ENCODE results near the gene CDK14.
A peak's percentile ranks its signal among the peaks of the same experiment; 100 is the strongest.

Gene CDK14

GRCh38 chr7:90681336-90682022 is 85.4 kb downstream of the CDK14 start:
- Histone ChIP-seq H3K27ac (peak overlapping the region; percentile 58), H3K4me3 (peak overlapping the region; percentile 59), H3K9me3 (ENCODE audit: low read depth, low read length) (no peaks in the 10 kb centered on the region), H3K9ac (ENCODE audit: insufficient read length) (no peak overlapping the region), H3K36me3 (ENCODE audit: insufficient read depth, low read length) (no peaks in the 10 kb centered on the region; the same call in 1 of the 2 replicates)
- TF ChIP-seq EZH2 (IDR thresholded peaks at IDR 0.05): no peak
- no peak for TF ChIP-seq POLR2AphosphoS5 (IDR thresholded peaks at IDR 0.05; ENCODE audit: borderline replicate concordance, low read depth, low read length)
- TF ChIP-seq FOXP2 (optimal IDR thresholded peaks at IDR 0.05; ENCODE audit: control extremely low read depth, extremely low read length, insufficient read depth): no peak
- DNase-seq (ENCODE audit: low read depth, low spot score): no peak

GRCh38 chr7:90686146-90686545 is 90.0 kb downstream of the CDK14 start:
- Histone ChIP-seq H3K9ac (ENCODE audit: insufficient read length) (no peak overlapping the region), H3K4me3 (peak overlapping the region; percentile 18; the same call in 1 of the 2 replicates), H3K36me3 (ENCODE audit: insufficient read depth, low read length) (no peaks in the 10 kb centered on the region; the same call in 1 of the 2 replicates), H3K27ac (peak overlapping the region; percentile 23), H3K9me3 (ENCODE audit: low read depth, low read length) (no peaks in the 10 kb centered on the region)
- TF ChIP-seq FOXP2 (optimal IDR thresholded peaks at IDR 0.05; ENCODE audit: control extremely low read depth, extremely low read length, insufficient read depth) (no peak), POLR2AphosphoS5 (IDR thresholded peaks at IDR 0.05; ENCODE audit: borderline replicate concordance, low read depth, low read length) (no peak), EZH2 (IDR thresholded peaks at IDR 0.05) (no peak)
- no peak for DNase-seq (ENCODE audit: low read depth, low spot score)

- DNase-seq (ENCODE audit: low read depth, low spot score): no peak
- TF ChIP-seq EZH2 (IDR thresholded peaks at IDR 0.05): no peak
- TF ChIP-seq POLR2AphosphoS5 (IDR thresholded peaks at IDR 0.05; ENCODE audit: borderline replicate concordance, low read depth, low read length): no peak
- no peak for TF ChIP-seq FOXP2 (optimal IDR thresholded peaks at IDR 0.05; ENCODE audit: control extremely low read depth, extremely low read length, insufficient read depth)
- no peaks in the 10 kb centered on the region; the same call in 1 of the 2 replicates for H3K36me3 ChIP-seq (ENCODE audit: insufficient read depth, low read length)
- peak overlapping the region; percentile 79 for H3K27ac ChIP-seq
- no peak overlapping the region for H3K9ac ChIP-seq (ENCODE audit: insufficient read length)
- H3K9me3 ChIP-seq (ENCODE audit: low read depth, low read length): no peaks in the 10 kb centered on the region; the same call in 1 of the 2 replicates
- H3K4me3 ChIP-seq: peak overlapping the region; percentile 41
These were observed 92.7 kb downstream of the CDK14 start for GRCh38 chr7:90688810-90689209.

- peak overlapping the region; percentile 79 for H3K27ac ChIP-seq
- no peaks in the 10 kb centered on the region; the same call in 1 of the 2 replicates for H3K9me3 ChIP-seq (ENCODE audit: low read depth, low read length)
- H3K4me3 ChIP-seq: peak overlapping the region; percentile 41
- no peaks in the 10 kb centered on the region; the same call in 1 of the 2 replicates for H3K36me3 ChIP-seq (ENCODE audit: insufficient read depth, low read length)
- peak overlapping the region; percentile 1 for H3K9ac ChIP-seq (ENCODE audit: insufficient read length)
- DNase-seq (ENCODE audit: low read depth, low spot score): no peak
- no peak for TF ChIP-seq EZH2 (IDR thresholded peaks at IDR 0.05)
- no peak for TF ChIP-seq FOXP2 (optimal IDR thresholded peaks at IDR 0.05; ENCODE audit: control extremely low read depth, extremely low read length, insufficient read depth)
- no peak for TF ChIP-seq POLR2AphosphoS5 (IDR thresholded peaks at IDR 0.05; ENCODE audit: borderline replicate concordance, low read depth, low read length)
These were observed 93.1 kb downstream of the CDK14 start for GRCh38 chr7:90689260-90689659.

- TF ChIP-seq POLR2AphosphoS5 (IDR thresholded peaks at IDR 0.05; ENCODE audit: borderline replicate concordance, low read depth, low read length): no peak
- TF ChIP-seq EZH2 (IDR thresholded peaks at IDR 0.05): no peak
- H3K36me3 ChIP-seq (ENCODE audit: insufficient read depth, low read length): no peaks in the 10 kb centered on the region; the same call in 1 of the 2 replicates
- H3K9ac ChIP-seq (ENCODE audit: insufficient read length): no peak overlapping the region
- no peaks in the 10 kb centered on the region; the same call in 1 of the 2 replicates for H3K9me3 ChIP-seq (ENCODE audit: low read depth, low read length)
- H3K4me3 ChIP-seq: no peak overlapping the region
- DNase-seq (ENCODE audit: low read depth, low spot score): no peak
- H3K27ac ChIP-seq: peak overlapping the region; percentile 79; the same call in 1 of the 2 replicates
These were observed 94.2 kb downstream of the CDK14 start for GRCh38 chr7:90690159-90690858.

GRCh38 chr7:90692396-90692795 is 96.3 kb downstream of the CDK14 start:
- no peak overlapping the region for H3K4me3 ChIP-seq
- H3K36me3 ChIP-seq (ENCODE audit: insufficient read depth, low read length): no peaks in the 10 kb centered on the region
- peak overlapping the region; percentile 7; the same call in 1 of the 2 replicates for H3K27ac ChIP-seq
- no peak for DNase-seq (ENCODE audit: low read depth, low spot score)
- no peak for TF ChIP-seq EZH2 (IDR thresholded peaks at IDR 0.05)
- no peak for TF ChIP-seq POLR2AphosphoS5 (IDR thresholded peaks at IDR 0.05; ENCODE audit: borderline replicate concordance, low read depth, low read length)
- no peak for TF ChIP-seq FOXP2 (optimal IDR thresholded peaks at IDR 0.05; ENCODE audit: control extremely low read depth, extremely low read length, insufficient read depth)
- no peak overlapping the region for H3K9ac ChIP-seq (ENCODE audit: insufficient read length)
- H3K9me3 ChIP-seq (ENCODE audit: low read depth, low read length): no peaks in the 10 kb centered on the region; the same call in 1 of the 2 replicates

- no peak for DNase-seq (ENCODE audit: low read depth, low spot score)
- no peak for TF ChIP-seq FOXP2 (optimal IDR thresholded peaks at IDR 0.05; ENCODE audit: control extremely low read depth, extremely low read length, insufficient read depth)
- no peak for TF ChIP-seq EZH2 (IDR thresholded peaks at IDR 0.05)
- no peak for TF ChIP-seq POLR2AphosphoS5 (IDR thresholded peaks at IDR 0.05; ENCODE audit: borderline replicate concordance, low read depth, low read length)
- H3K9ac ChIP-seq (ENCODE audit: insufficient read length): no peak overlapping the region
- no peaks in the 10 kb centered on the region; the same call in 1 of the 2 replicates for H3K9me3 ChIP-seq (ENCODE audit: low read depth, low read length)
- no peak overlapping the region for H3K4me3 ChIP-seq
- H3K36me3 ChIP-seq (ENCODE audit: insufficient read depth, low read length): no peaks in the 10 kb centered on the region
- H3K27ac ChIP-seq: no peak overlapping the region
These were observed 96.8 kb downstream of the CDK14 start for GRCh38 chr7:90692947-90693346.

GRCh38 chr7:90693939-90694338 is 97.8 kb downstream of the CDK14 start:
- no peak for DNase-seq (ENCODE audit: low read depth, low spot score)
- TF ChIP-seq FOXP2 (optimal IDR thresholded peaks at IDR 0.05; ENCODE audit: control extremely low read depth, extremely low read length, insufficient read depth) (no peak), POLR2AphosphoS5 (IDR thresholded peaks at IDR 0.05; ENCODE audit: borderline replicate concordance, low read depth, low read length) (no peak), EZH2 (IDR thresholded peaks at IDR 0.05) (no peak)
- H3K27ac ChIP-seq: no peak overlapping the region
- H3K9me3 ChIP-seq (ENCODE audit: low read depth, low read length): no peaks in the 10 kb centered on the region; the same call in 1 of the 2 replicates
- no peaks in the 10 kb centered on the region for H3K36me3 ChIP-seq (ENCODE audit: insufficient read depth, low read length)
- H3K4me3 ChIP-seq: no peak overlapping the region
- no peak overlapping the region for H3K9ac ChIP-seq (ENCODE audit: insufficient read length)

Measured in SK-N-MC (cell line).